Pancreas (tissue), 10 donors: Measurements from ENCODE around the gene TMEM11. TPM values are rescaled to one million over a fixed set of nuclear protein-coding genes. Genes with fewer than 3 reads are reported as not detected.
"Not testable (repeated sequence)": the region's sequence is repeated elsewhere in the genome, so short reads cannot be mapped to it uniquely, and the experiment has no call there.

ENCODE experiments used
- ATAC-seq, 4 donors: fragments of 200-7000 bp; cut with Tn5 transposase; one replicate each; pipeline versions ENCODE4 v1.8.0 to v1.9.1; 2020; ENCODE audit warnings: mild to moderate bottlenecking in 4 of 4, moderate library complexity in 4 of 4
- DNase-seq, 6 donors: peaks; one replicate each; pipeline ENCODE4 v3.0.0-alpha.2; 2020
- FAIRE-seq: peaks from 2 replicates; lab custom pipeline; 2012; peaks lifted over from hg19 to GRCh38; lab: Jason Lieb, UNC
- H3K27ac ChIP-seq, 4 donors: fragments of 200-600 bp; sonication (generic); 1 replicate in 3 of 4; 2 replicates in 1 of 4; pipeline versions ENCODE4 v1.5.0 to v1.8.0; 2020
- H3K27me3 ChIP-seq, 4 donors: fragments of 200-600 bp; one replicate each; pipeline ENCODE4 v1.8.0; 2021
- H3K36me3 ChIP-seq, 3 donors: fragments of 200-600 bp; sonication (generic) in 1 of 3; one replicate each; pipeline versions ENCODE4 v1.5.0 to v1.8.0; 2020 to 2021
- H3K4me1 ChIP-seq, 3 donors: fragments of 200-600 bp; one replicate each; pipeline ENCODE4 v1.8.0; 2021
- H3K4me3 ChIP-seq, 4 donors: fragments of 200-600 bp; sonication (generic) in 2 of 4; one replicate each; pipeline versions ENCODE4 v1.5.0 to v1.8.0; 2020 to 2021
- H3K9me3 ChIP-seq, 4 donors: fragments of 200-600 bp; one replicate each; pipeline ENCODE4 v1.8.0; 2021
- WGBS, 2 donors: extraction: QIAGEN DNeasy Blood & Tissue Kit; methylation state at CpG; one replicate each; pipeline ENCODE4 v1.1.7; 2013; 5-methylcytosine and 5-hydroxymethylcytosine counted together
- intact Hi-C, 3 donors: fragments of 100-400 bp; cut with DNase I; formaldehyde crosslinking; loops; one replicate each; pipeline versions ENCODE4 v1.11.1 to v1.14.2; 2022
- polyA plus RNA-seq, 2 donors: library from polyadenylated mRNA; stranded (reverse); fragments of 200-250 nt; gene quantifications; one replicate each; pipeline ENCODE4 v1.2.3, GENCODE V29; 2013
- total RNA-seq, 6 donors: library from RNA; stranded (reverse); fragmentation: NEBNext Ultra II Directional in 4 of 6; extraction: Animal tissue kit (Norgen Biotek cat#: 25700) in 4 of 6; gene quantifications; one replicate each; pipeline versions ENCODE4 v1.2.1 to v1.2.4, GENCODE V29; 2021 to 2023
- TF ChIP-seq, protein P1 (sequence below), 4 donors: fragments of 200-600 bp; sonication (generic) in 3 of 4; IDR thresholded peaks; one replicate each; pipeline versions ENCODE4 v1.5.0 to v1.8.0; 2021; ENCODE audit warnings: antibody characterized with exemption in 4 of 4
- donor health status: healthy with polysubstance abuse.
- donor health status: DM: no; HTN: no; CAD: no; lungs with moderate emphysema.
- donor health status: DM: no; HTN: no; CAD: no.
- donor health status: control.
- donor health status: control.
- donor health status: Bipolar disorder and iron deficiency.
- donor health status: DM: yes; HTN: yes; CAD: no.
- donor health status: DM: no; HTN: no; CAD: no.
- donor health status: DM: no; HTN: no; CAD: no.
- donor health status: DM: yes; HTN: yes; CAD: no.

The TMEM11 gene
- total and polyA plus RNA-seq, 8 donors = 6.1 to 16.0 (median 9.5) TPM

DNA sequence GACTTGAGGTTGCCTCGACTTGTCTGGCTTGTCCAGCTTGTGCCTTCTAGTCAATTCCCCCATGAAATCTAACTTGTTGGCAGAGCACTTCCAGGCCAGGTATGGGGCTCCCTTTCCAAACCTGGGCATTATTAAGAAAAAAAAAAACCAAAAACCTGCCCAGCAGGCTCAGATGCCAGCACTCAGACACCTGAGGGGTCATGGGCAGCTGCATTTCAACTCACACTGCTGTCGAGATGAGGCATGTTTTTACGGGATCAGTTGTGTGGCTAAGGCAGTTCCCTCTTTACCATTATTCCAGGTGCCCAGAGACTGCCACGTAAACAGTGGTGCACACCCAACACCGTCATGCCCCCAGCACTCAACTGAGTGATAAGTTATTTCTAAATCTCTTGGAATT lies 17.8 kb downstream of the TMEM11 start:
- no peaks in the 10 kb centered on the region for H3K27me3 ChIP-seq
- H3K4me3 ChIP-seq = no peak overlapping the region
- H3K36me3 ChIP-seq = peaks cover 0 to 13% (median 12%) of the 10 kb centered on the region in 3 donors
- DNase-seq (no peak), ATAC-seq (no peak), FAIRE-seq (no peak)
- 80 to 85% methylated on average over 5 of the region's 5 CpGs for WGBS, 2 donors
- TF ChIP-seq, protein P1, sequence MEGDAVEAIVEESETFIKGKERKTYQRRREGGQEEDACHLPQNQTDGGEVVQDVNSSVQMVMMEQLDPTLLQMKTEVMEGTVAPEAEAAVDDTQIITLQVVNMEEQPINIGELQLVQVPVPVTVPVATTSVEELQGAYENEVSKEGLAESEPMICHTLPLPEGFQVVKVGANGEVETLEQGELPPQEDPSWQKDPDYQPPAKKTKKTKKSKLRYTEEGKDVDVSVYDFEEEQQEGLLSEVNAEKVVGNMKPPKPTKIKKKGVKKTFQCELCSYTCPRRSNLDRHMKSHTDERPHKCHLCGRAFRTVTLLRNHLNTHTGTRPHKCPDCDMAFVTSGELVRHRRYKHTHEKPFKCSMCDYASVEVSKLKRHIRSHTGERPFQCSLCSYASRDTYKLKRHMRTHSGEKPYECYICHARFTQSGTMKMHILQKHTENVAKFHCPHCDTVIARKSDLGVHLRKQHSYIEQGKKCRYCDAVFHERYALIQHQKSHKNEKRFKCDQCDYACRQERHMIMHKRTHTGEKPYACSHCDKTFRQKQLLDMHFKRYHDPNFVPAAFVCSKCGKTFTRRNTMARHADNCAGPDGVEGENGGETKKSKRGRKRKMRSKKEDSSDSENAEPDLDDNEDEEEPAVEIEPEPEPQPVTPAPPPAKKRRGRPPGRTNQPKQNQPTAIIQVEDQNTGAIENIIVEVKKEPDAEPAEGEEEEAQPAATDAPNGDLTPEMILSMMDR (IDR thresholded peaks at IDR 0.05) = no peak
- no peaks in the 10 kb centered on the region for H3K9me3 ChIP-seq
- intact Hi-C loops = no loop called here
- H3K4me1 ChIP-seq = no peaks in the 10 kb centered on the region
- H3K27ac ChIP-seq = no peak overlapping the region

DNA sequence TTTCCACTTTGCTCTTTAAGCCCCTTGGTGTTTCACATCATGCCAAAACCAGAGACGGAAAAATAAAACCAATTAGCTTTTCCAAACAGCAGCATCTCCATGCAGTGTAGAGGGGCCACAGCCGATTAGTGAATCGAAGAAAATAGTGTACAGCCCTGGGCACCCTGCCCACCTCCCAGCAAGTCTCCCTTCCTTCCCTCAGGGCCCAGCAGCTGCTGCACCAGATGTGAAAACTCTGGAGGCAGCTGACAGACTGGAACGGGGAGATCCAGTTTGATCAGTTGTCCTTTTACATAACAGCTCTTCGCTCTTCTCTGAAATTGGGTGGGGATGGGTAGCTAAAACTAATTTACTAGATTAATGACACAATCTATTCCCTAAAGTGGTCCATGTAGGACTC lies 19.3 kb downstream of the TMEM11 start:
- no peak overlapping the region for H3K4me3 ChIP-seq
- FAIRE-seq (no peak), DNase-seq (no peak), ATAC-seq (peak in 1 of 4 donors; percentile 7)
- no peaks in the 10 kb centered on the region for H3K27me3 ChIP-seq
- H3K9me3 ChIP-seq = no peaks in the 10 kb centered on the region
- intact Hi-C loops = no loop called here
- no peaks in the 10 kb centered on the region for H3K4me1 ChIP-seq
- H3K27ac ChIP-seq = no peak overlapping the region
- H3K36me3 ChIP-seq = peaks cover 0 to 13% (median 12%) of the 10 kb centered on the region in 3 donors
- WGBS, 2 donors = 80 to 87% methylated on average over 5 of the region's 5 CpGs
- TF ChIP-seq, protein P1 (IDR thresholded peaks at IDR 0.05) = no peak

DNA sequence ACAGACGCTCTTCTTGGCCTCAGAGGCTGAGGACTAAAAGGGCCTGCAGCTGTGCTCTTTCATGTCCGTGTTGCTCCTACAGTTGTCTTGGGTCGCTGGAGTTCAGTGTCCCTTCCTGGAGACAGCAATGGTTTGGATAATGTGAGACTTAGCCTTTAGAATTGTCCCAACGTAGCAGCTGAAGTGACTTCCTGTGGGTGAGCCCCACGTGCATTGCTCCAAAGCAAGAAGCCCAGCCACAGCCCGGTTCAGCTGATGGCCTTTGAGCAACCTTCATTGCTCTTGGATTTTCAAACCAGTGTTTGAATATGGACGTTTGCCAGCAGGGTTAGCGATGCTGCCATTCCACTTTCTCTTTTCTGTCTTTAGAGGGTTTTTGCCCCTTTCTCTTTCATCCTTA lies 19.7 kb downstream of the TMEM11 start:
- FAIRE-seq = no peak

DNA sequence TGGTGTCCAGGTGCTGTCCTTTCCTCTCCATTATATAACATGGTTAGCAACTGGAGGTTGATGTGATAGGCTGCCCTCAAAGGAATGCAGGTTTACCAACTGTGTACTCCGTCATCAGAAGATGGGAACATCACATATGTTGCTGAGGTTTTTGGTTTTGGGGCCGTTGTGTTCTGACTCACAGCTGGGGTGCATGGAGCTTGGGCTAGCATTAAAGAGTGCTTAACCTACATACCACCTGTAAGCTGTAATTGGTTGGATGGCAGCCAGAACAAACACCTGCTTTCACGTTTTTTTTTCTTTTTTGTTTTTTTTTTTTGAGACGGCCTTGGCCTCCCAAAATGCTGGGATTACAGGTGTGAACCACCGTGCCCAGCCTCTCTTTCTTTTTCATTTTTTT lies 20.9 kb downstream of the TMEM11 start:
- ATAC-seq (peak in 1 of 4 donors; percentile 12), DNase-seq (no peak), FAIRE-seq (no peak)
- no peaks in the 10 kb centered on the region for H3K4me1 ChIP-seq
- no peak overlapping the region for H3K27ac ChIP-seq
- 51 to 60% methylated on average over 5 of the region's 5 CpGs for WGBS, 2 donors
- no peak overlapping the region for H3K4me3 ChIP-seq
- H3K27me3 ChIP-seq = no peaks in the 10 kb centered on the region
- intact Hi-C loops = no loop called here
- TF ChIP-seq, protein P1 (IDR thresholded peaks at IDR 0.05) = no peak
- H3K9me3 ChIP-seq = no peaks in the 10 kb centered on the region
- H3K36me3 ChIP-seq = peaks cover 0 to 11% (median 8%) of the 10 kb centered on the region in 3 donors

More for the DNA sequence above, 19.7 kb downstream of the TMEM11 start:
- Histone ChIP-seq H3K9me3 (no peaks in the 10 kb centered on the region), H3K4me1 (no peaks in the 10 kb centered on the region), H3K4me3 (no peak overlapping the region), H3K27me3 (no peaks in the 10 kb centered on the region), H3K36me3 (peaks cover 0 to 13% (median 12%) of the 10 kb centered on the region in 3 donors), H3K27ac (no peak overlapping the region)
- WGBS, 2 donors = 73 to 75% methylated on average over 8 of the region's 8 CpGs
- DNase-seq (no peak), ATAC-seq (no peak)
- intact Hi-C loops = no loop called here
- TF ChIP-seq, protein P1 (IDR thresholded peaks at IDR 0.05) = no peak

DNA sequence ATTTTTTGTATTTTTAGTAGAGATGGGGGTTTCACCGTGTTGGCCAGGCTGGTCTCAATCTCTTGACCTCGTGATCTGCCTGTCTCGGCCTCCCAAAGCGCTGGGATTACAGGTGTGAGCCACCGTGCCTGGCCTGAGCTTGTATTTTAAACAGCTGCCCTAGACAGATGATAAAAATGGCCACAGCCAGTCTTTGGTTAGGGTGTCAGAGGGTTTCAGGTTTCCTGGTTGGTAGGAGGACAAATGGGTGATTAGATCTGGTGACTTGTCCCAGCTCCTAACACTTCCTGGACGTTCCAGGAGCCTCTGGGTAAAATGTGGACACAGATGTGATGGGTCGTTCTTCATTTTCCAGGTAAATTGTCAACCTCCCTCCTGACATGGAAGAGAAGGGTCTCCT lies 21.5 kb downstream of the TMEM11 start:
- FAIRE-seq, ATAC-seq, intact Hi-C loops, H3K27me3 ChIP-seq, DNase-seq, H3K4me3 ChIP-seq, H3K4me1 ChIP-seq, H3K27ac ChIP-seq, H3K36me3 ChIP-seq, H3K9me3 ChIP-seq: not testable (repeated sequence)
- WGBS, 2 donors = 91 to 95% methylated on average over 7 of the region's 7 CpGs
